HG03097 (cell line): ENCODE measurements around the gene FNDC11.
A peak's percentile ranks its signal among the peaks of the same experiment; 100 is the strongest.
"Not testable (repeated sequence)": the region's sequence is repeated elsewhere in the genome, so short reads cannot be mapped to it uniquely, and the experiment has no call there.

Source experiments
- ATAC-seq: cut with Tn5 transposase; IDR thresholded peaks from one replicate; pipeline ENCODE4 v1.9.1; 2021; ENCODE audit not compliant: unreplicated experiment, low FRiP score

FNDC11 gene

DNA sequence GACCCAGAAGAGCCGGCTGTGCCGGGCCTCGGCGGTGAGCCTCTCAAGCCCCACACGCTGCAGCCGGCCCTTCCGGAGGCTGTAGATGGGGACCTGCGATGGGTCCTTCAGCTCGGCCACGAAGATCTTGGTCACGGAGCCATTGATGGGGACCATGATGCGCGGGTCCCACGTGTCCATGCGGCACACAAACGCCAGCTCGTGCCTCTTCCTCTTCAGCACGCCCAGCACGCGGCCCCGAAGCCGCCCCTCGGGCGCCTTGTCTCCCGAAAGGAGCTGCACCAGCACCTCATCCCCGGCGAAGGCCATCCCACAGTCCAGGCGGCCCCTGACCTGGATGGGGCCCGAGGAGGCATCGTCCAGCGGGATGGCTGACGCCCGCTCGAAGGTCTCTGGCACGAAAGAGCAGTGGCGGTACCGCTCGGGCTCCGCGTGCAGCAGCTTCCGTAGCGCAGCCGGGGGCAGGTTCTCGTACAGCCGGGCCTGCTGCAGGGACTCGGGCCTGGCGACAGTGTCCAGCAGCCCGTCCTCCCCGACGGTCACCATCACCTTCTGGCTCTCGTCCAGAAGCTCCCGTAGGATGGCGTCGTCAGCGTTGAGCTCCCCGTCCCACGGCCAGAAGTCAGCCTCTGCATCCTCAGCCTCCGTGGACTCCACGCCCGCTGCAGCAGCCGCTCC is 11.2 kb downstream of the FNDC11 start:
- no peak for ATAC-seq

DNA sequence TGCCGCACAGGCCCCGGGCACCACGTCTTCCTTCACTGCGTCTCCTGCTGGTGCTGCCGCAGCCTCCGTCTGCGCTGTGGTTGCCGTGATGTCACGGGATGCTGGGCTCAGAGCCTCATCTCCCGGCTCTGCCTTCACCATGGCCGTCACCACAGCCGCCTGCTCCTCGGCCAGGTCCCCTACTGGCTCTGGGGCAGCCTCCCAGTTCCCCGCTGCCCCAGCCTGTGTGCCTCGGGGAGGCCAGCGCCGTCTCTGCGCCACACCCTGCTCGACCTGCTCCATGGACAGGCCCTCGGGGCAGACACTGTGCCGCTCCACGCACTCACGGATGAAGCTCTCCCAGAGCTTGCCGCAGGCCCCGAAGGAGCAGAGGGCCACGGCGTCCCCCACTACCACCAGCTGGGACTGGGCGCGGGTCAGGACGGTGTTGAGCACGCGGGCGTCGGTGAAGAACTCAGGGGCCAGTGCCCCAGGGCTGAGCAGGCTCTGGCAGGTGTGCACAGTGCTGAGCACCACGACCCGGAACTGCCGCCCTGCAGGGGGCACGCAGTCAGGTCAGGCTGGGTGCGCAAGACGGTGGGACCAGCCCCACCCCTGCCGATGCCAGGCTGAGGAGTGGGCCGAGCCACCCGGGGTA is 11.9 kb downstream of the FNDC11 start:
- no peak for ATAC-seq

DNA sequence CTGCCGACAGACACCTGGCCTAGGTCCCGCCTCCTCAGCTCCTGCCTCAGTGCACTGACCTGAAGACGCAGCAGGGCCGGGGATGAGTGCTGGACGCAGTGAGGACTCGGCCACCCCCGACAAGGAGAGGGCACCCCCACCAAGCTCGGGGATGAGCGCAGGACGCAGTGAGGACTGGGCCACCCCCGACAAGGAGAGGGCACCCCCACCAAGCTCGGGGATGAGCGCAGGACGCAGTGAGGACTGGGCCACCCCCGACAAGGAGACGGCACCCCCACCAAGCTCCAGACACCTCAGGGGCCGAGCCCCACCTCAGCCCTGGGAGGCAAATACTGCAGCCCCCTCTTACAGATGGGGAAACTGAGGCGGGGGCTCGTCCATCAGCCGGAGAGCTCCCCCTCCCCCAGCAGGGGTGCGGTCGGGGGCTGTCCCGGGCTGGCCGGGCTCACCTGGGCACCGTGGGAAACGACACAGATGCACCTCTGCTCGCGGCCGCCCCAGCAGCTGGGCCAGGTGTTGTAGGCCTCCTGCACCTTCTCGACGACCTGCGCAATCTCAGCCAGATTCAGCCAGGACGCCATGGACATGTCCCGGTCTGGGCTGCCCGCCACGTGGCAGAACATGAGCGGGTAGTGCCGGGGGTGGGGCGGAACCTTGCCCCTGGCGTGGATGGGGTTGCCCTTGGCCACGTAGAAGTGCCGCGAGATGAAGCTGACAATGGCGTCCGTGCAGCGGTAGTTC is 12.6 kb downstream of the FNDC11 start:
- no peak for ATAC-seq

DNA sequence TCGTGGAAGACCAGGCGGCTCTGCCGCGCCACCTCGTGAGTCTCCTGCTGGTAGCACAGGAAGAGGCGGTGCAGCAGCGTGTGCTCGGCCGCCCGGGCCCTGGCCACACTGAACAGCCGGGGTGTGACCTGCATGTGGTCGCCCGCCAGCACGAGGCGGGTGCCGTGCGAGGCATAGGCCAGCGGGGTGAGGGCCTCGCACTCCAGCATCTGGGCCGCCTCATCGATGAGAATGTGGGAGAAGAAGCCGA is 13.1 kb downstream of the FNDC11 start:
- no peak for ATAC-seq

DNA sequence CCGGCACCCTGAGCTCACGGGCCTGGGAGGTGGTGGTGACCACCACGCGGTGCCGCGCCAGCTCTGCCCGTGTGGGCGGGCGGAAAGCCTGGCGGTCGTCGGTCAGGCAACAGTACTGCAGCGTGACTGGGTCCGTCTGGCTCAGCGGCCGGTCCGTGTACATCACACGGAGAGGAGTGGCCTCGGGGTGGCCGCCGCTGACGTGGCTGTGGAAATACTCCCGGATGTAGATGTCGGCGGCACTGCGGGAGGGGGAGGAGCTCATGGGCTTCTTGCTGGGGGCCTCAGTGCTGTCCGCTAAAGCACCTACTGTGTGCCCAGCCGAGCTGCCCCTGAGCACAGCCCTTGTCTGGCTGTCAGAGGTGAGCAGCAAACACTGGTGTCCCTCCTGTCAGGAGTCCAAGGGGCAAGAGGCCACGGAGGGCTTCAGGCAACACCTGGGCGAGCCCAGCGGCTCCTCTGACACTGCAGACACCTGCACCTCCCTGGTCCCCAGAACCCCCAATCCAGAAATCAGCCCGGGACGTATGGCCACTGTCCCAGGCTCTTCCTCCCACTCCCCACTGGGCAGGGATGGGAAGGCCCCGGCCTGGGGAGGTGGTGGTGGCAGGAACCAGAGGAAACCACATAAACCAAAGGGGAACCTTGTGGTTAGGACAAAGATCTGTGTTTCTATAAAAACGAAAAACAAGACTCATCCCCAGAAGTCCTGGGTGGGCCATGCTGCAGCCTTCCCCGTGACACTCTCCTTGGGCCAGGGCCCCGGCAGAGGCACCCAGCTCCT is 13.6 kb downstream of the FNDC11 start:
- peak; percentile 60 for ATAC-seq

DNA sequence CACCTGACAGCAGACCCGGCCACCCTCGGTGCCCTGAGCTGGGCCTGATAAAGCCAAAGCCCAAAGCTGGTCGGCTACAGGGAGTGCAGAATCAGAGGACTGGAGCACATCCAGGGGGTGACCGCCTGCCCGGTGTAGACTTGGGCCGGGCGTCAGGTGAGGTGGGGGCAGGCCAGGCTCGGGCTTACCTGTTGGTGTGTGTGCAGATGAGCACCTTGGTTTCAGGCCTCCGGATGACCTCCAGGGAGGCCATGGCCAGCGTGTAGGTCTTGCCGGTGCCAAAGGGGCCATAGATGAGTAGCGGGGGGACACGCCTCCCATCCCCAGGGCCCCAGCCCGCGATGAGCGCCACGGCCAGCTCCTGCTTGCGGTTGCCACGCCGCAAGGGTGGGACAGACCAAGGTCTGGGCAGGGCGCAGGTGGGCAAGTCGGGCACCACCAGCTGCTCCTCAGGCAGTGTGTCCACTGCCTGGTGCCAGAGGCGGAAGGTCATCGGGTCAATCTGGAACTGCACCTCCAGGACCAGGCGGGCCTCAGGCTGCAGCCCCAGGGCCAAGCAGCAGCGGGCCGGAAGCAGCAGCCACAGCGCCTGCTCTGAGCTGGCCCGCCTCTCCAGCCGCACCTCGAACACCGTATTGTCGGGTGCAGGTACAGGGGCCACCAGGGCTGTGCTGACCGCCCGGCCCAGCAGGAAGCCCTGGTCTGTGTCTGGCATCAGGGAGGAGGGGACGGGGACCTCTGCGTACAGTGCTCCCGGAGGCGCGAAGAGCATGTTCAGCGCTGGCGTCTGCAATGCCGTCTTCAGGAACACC is 14.4 kb downstream of the FNDC11 start:
- no peak for ATAC-seq

DNA sequence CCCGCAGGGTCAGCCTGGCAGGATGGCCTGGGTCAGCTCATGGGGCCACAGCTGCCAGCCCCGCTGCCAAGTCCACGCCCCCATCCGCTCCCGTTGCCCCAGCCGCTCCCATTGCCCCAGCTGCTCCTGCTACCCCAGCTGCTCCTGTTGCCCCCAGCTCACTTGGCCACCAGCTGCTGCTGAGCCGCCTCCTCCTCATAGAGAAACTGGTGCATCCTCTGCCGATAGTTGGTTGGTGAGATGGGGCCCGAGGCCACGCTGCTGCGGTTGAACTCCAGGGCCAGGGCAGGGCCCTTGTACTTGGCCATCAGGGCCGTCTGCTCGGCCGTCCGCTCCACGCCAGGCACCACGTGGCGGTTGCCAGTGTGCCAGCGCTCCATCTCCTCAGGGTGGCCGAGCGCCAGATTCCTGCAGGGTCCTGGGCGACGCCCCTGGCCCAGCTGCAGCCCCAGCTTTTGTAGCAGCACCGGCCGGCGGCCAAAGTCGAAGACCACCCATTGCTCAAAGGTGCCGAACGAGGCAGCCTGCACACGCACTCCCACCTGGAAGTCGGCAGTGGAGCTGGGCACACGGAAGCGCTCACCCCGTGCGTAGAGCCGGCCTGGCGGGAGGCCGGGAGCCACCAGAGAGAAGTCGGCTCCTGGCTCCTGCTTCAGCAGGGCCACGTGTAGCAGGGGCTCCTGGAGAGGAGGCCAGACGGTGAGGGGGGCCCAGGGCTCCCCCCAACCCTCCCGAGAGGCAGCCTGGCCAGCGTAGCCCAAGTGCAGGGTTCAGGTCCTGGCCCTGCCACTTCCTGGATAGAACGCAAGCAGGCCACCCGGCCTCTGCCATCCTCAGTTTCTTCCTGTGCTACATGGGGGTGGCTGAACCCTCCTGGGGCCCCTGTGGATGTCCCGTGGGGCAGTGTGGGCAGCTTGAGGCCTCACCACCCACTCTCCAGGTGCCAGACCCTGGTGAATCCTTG is 15.3 kb downstream of the FNDC11 start:
- ATAC-seq = no peak

DNA sequence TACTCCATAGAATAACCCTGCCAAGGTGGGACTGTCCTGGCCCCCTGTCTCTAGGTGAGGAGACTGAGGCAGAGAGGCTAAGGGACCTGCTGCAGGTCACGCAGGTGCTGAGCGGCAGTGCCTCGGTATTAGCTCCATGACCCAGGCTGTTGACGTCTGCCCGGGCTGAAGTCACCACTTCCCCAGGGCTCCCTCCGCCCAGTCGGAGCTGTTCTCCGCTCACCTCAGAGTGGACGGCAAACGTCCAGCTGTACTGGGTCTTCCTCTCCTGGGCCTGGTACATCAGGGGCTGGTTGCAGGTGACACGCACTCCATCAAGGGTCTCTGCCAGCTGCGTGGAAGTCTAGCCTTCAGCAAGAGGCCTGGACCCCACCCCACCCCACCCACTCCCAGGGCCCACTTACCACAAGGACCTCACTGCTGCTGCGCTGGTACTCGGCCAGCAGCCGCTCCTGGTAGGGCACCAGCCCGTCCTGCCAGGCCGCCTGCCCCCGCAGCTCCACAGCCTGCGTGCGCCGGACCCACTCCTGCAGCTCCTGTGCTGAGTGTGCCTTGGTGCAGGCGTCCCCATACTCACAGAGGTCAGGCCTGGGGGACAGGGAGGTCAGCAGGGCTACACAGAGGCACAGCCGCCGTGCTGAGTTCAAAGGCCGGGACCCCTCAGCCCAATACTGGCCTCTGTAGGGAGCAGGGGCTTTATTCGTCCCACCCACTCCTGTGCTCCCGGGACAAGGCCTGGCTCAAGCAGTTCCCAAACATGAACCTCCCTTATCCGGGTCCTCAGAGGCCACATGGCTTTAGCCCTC is 16.5 kb downstream of the FNDC11 start:
- no peak for ATAC-seq

DNA sequence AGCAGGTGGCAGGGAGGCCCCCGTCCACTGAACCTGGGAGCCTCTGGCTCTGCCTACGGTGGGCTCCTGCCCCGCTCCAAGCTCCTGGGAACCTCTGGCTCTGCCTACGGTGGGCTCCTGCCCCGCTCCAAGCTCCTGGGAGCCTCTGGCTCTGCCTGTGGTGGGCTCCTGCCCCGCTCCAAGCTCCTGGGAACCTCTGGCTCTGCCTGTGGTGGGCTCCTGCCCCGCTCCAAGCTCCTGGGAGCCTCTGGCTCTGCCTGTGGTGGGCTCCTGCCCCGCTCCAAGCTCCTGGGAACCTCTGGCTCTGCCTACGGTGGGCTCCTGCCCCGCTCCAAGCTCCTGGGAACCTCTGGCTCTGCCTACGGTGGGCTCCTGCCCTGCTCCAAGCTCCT is 17.1 kb downstream of the FNDC11 start:
- not testable (repeated sequence) for ATAC-seq

DNA sequence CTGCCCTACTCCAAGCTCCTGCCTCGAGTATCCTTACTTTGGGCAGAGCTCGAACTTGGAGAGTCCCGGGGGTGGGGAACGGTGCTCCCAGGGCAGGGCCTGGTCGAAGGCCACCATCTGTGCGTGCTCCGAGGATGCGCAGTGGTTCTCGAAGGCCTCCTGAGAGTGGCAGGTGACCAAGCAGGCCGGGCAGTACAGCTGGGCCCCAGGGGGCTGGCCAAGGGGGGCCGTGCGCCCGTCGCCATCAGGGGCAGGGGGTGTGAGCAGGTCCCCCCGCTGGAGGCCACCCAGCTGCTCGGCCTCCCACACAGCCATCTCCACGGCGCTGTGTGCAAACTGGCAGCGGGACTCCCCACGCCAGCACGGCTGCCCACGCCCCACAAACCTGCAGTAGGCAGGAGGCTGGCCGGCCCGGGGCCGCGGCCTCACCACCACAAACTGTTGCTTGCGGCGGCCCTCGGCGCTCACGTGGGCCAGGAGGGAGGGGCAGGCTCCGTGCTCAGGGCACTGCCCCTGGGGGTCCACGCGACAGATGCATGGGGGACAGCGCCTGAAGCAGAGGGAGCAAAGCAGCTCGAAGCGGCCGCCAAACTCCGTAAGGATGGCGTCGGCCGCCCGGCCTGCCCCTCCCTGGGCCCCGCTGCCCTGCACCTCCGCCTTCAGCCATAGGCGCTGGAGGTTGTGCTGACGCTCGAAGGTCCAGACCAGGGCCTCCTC is 18.3 kb downstream of the FNDC11 start:
- no peak for ATAC-seq

DNA sequence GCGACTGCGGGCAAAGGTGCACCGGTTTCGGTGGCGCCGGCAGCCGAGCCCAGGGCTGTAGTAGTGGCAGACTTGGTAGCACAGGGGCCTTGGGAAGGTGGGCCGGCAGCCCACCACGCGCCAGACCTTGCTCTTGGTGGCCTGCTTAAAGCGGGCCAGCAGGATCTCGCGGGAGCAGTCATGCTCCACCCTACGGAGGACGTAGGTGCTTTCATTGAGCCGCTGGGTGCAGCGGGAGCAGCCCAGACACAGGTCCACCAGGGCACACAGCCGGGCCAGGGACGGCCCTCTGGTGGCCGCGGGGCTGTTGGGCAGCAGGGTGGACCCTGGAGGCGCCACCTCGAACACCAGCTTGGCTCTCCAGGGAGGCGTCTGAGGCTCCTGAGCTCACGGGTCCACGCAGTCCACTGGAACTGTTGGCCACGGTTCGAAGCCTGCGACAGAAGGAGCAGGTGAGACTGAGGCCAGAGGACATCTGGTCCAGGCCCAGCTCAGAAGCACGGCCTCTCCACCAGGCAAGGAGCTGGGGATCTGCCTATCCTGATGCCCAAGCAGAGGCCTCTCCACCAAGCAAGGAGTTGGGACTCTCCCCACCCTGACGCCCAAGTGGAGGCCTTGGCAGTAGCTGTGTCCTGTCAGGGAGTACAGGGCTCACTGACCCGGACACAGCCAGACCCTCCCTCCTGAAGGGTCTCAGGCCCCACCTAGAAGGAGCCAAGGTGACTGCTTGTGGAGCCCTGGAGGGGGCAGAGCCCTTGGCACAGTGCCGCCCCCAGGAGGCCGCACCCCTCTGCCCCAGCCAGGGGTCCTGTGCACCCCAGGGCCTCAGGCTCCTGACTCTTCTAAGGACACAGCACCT is 19.1 kb downstream of the FNDC11 start:
- no peak for ATAC-seq

DNA sequence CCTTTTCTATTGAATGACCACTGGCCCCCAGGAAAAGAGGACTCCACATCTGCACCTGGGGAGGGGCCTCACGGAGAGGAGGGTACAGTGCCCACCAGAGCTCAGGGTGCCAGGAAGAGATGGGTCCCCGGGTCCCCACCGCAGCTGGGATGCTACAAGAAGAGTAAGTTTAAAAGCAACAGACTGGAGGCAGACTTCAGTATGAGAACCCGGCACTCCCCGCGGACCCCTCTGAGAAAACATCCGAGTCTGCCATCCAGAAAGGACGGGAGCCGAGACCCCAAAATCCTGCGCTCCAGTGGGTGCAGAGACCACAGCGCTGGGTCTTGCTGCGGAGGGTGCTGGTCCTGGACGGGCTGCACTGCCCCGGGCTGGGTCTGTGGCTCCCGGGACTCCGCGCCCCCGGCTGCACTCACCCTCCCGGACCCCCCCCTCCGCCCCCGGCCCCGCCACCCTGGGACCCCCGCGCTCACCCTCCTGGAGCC is 19.7 kb downstream of the FNDC11 start:
- no peak for ATAC-seq

DNA sequence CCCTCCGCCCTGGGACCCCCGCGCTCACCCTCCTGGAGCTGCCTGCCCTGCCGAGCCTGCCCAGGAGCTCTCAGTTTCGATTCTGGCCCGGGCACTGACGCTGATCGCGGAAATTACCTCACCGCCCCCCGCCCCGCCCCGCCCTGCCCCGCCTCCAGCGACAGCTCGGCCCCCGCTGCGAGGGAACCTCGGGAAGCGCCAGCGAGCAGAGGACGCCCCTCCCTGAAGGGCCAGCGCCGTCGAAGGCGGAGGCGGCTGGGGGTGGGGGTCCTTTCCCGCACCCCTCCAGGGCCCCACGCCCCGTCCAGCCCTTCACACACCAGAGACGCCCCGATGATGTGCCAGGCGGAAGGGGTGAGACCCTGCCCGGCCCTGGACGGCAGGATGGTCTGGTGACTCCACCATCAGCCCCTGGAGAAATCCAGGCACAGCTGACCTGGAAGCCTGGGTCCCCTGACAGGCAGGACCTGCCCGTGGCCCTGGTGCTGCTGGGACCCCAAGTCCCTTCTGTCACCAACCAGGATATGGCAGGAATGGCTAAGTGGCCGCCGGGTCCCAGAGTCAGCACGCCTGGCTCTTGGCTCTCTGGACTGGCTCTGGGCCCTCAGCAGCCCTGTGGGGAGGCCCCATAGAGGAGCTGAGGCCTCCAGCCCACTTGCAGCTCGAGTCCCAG is 20.3 kb downstream of the FNDC11 start, which contains the start of gene HELZ2:
Gene HELZ2 (minus strand): TSS at position 84 of the 673 bp plus-strand sequence. CDS start 1,854 bp downstream, outside the sequence.
- no peak for ATAC-seq

DNA sequence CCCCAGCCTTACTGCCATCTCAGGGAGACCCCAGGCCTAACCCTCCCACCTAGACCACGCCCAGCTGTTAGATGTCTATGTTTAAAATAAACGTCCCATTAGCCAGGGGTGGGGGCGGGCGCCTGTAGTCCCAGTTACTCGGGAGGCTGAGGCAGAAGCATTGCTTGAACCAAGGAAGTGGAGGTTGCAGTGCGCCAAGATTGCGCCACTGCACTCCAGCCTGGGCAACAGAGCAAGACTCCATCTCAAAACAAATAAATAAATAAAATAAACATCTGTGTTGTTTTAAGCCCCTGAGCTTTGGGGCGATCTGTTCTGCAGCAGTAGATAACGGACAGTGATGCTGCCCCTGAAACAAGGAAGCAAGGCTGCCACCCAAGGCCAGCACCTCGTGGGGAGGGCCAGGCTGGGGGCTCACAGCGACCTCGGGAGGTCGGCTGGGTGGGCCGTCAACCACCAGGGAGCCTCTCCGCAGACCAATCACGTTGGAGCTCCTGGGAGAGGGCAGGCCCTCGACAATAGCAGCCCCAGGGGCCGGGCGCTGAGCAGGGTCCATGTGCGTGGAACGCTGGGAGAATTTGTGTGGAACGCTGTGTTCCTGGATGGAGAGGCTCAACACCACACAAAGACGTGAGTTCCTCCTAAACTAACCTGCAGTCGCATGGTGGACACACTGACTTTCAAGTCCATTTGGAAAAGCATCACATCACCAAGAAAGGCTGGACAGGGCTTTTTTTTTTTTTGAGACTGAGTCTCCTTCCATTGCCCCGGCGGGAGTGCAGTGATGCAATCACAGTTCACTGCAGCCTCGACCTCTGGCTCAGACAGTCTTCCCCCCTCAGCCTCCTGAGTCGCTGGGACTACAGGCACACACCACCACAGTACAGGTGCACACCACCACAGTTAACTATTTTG is 21.1 kb downstream of the FNDC11 start:
- no peak for ATAC-seq

DNA sequence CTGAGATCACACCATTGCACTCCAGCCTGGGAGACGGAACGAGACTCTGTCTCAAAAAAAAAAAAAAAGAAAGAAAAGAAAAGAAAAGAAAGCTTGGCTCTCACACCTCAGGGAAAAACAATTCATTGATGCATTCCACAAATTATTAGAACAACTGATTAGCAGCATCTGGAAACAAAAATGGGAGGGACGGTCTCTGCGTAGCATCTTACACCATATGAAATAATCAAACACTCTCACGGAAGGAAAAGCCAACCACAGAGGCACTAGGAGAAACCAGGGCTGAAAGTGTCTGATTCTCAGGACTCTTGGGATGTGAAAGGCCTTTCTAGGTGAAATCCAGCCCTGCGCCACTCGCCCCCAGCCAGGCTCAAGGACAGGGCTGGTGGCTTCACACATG is 22.4 kb downstream of the FNDC11 start:
- ATAC-seq = no peak
